ENCODE measurements around the gene IGSF21.

Gene IGSF21

DNA sequence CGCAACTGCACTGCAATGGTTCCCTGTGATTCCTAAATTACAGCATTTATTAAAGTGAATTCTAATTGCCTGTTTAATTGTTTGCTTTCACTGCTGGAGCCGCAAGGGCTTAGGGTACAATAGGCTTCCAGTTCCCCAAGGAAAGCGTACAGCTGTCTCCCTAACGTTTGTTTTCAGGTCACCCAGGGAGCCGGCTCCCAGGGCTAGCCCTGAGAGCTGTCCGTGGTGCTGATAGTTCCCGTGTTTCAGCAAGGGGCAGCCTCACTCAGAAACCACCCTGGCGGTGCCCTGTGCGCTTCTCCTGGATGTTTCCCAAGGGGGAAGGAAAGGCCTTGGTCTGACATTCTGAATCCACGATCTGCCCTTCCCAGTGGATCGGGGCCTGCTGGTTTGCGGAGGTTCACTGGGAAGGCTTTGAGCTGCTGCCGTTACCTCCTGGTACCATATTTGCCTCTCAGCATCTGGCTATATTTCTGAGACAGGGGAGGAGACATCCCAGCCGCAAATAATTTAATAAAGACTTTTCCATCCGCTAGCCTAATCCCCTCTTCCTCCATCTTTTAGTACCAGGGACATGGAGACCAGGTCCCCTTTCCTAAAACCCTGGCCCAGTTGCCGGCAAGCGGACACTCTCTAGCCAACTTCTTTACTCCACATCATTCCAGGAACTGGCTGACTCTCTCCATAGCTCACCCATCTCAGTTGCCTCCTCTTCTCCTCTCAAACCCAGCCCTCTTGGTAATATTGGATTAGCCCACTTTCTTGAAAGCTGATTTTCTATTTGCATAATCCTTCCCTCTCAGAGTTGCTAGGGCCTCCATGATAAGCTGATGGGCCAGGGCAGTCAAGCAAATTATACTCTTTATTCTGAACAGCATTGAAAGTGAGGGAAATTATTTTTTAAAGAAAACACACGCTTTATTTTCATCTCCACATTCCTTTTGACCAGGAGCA is 149.0 kb downstream of the IGSF21 start:
- DNase-seq (ENCODE audit: low read depth in 2 of 2, low spot score in 1 of 2), result no peak

- DNase-seq (ENCODE audit: low read depth in 2 of 2, low spot score in 1 of 2), result no peak
Observed at GRCh38 chr1:18257778-18258177, 150.2 kb downstream of the IGSF21 start.

DNA sequence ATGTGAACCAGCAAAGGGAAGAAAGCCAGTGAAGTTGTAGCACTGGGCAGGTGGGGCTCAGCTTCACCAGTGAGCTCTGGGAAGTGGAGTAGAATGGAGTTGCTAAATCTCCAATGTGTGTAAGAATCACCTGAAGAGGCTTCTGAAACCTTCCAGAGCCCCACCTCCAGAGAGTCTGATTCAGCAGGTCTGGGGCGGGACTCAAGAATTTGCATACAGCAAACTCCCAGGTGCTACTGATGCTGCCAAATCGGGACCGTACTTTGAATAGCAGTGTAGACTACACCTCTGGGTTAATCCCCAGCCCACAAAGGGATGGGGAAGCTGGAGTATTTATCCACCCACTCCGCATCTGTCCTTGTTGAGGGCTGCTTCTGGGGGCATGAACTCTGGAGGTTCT is 154.3 kb downstream of the IGSF21 start:
- no peak for DNase-seq (ENCODE audit: low read depth in 2 of 2, low spot score in 1 of 2)

- DNase-seq (ENCODE audit: low read depth in 2 of 2, low spot score in 1 of 2), result no peak
Observed at GRCh38 chr1:18262726-18263125, 155.1 kb downstream of the IGSF21 start.

GRCh38 chr1:18263547-18264120 is 156.0 kb downstream of the IGSF21 start:
- DNase-seq (ENCODE audit: low read depth in 2 of 2, low spot score in 1 of 2), result no peak

- no peak for DNase-seq (ENCODE audit: low read depth in 2 of 2, low spot score in 1 of 2)
Observed at GRCh38 chr1:18264450-18265039, 156.9 kb downstream of the IGSF21 start.

- no peak for DNase-seq (ENCODE audit: low read depth in 2 of 2, low spot score in 1 of 2)
Observed at GRCh38 chr1:18265641-18266040, 158.0 kb downstream of the IGSF21 start.

DNA sequence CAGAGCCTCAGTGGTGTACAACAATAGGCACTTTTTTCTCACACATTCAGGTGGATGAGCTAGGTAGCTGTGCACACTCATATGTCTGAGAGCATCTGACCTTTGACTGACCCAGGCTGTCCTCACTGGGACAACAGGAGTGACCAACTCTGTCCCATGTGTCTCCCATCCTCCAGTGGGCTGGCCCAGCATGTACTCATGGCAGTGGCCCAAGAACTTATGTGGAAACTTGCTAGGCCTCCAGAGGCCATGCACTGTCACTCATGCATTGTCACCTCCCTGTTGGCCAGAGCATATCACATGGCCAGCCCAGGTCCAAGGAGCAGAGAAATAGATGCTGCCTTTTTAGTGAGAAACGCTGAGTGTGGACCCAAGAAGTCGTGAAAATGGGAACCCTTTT is 158.8 kb downstream of the IGSF21 start:
- DNase-seq (ENCODE audit: low read depth in 2 of 2, low spot score in 1 of 2), result no peak

GRCh38 chr1:18271336-18271735 is 163.7 kb downstream of the IGSF21 start:
- no peak for DNase-seq (ENCODE audit: low read depth in 2 of 2, low spot score in 1 of 2)

- no peak for DNase-seq (ENCODE audit: low read depth in 2 of 2, low spot score in 1 of 2)
Observed at GRCh38 chr1:18278946-18279345, 171.3 kb downstream of the IGSF21 start.

GRCh38 chr1:18279351-18280074 is 171.9 kb downstream of the IGSF21 start:
- no peak for DNase-seq (ENCODE audit: low read depth in 2 of 2, low spot score in 1 of 2)

GRCh38 chr1:18280956-18281355 is 173.4 kb downstream of the IGSF21 start:
- no peak for DNase-seq (ENCODE audit: low read depth in 2 of 2, low spot score in 1 of 2)

DNA sequence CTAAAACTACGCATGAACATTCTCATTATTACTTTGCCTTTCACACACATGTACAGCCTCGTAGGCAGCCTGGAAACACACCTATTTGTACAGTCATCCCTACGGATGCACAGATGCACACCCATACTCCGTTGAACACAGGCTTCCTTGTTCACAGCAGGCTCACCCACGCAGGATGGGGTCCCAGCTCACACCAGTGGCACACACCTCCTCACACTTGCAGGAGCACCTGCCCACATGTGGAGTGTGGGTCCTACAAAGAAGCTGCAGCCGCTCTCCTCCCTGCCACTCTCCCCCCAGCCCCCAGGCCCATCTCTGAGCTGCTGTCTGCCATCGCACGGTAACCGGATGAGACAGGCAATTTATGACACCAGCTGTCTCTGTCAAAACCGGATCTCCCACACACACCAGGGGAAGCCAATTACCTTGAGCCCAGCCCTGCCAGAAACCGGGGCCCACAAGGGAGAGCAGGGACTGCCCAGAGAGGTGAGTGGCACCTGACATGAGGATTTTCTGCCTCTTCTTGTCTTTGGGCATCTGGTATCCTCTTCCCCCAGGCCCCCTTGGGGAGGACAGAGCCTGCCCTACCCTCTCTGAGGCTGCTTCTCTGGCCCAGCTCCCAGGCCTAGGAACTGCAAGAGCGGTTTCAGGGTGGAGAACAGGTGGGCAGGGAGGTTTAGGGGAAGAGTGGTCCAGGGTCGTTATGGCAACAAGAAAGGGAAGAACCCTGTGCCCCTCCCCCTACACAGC is 175.4 kb downstream of the IGSF21 start:
- DNase-seq (ENCODE audit: low read depth in 2 of 2, low spot score in 1 of 2), result no peak

- DNase-seq (ENCODE audit: low read depth in 2 of 2, low spot score in 1 of 2), result no peak
Observed at GRCh38 chr1:18283601-18284385, 176.2 kb downstream of the IGSF21 start.

DNA sequence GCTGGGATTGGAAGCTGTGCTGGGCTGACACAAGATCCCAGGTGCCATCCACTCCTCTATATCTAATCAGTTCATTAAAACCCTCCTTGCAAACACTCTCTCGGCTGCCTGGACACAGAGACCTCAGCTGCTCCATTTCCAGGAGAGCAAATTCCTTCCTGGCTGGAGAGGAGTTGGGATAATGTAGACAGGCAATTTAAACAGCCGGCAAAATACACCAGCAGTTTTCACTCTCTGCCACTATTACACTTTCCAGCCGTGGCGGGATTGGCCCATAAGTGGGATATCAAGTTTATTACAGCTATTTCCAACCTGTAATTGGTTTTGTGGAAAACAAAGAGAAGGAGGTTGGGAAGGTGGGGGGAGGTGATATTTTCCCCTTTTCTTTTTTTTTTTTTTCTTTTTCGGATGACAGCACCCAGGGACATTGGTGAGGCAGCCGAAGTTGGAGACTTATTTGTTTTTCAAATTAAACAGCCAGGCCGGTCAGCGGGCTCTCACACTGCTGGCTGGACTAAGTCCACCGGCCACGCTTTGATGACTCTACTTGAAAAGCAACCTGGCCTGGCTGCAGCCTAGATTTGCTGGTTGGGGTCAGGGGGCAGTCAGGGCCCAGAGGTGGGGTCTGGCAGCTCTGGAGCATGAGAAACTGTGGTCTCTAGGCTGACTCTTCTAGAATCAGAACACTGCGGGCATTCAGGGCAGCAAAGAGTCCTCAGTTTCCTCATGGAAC is 177.4 kb downstream of the IGSF21 start:
- no peak for DNase-seq (ENCODE audit: low read depth in 2 of 2, low spot score in 1 of 2)

- no peak for DNase-seq (ENCODE audit: low read depth in 2 of 2, low spot score in 1 of 2)
Observed at GRCh38 chr1:18285538-18285924, 177.9 kb downstream of the IGSF21 start.

DNA sequence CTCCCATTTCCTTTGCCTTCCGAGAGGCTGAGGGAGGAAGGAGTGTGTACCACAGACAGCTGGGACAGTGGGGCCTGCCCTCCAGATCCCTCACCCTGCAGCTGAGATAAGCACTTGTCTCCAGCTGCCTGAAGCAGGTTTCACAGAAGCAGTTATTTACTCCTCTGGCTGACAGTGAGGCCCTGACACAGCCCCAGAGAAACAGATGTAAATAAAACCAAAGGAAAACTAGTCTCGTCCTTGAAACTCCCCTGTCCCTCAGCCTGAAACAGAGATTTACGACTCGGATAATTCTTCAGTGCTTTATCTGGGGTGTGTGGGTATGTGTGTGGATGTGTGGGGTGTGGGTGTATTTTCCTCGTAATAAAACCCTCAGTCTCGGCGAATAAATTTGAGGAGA is 181.1 kb downstream of the IGSF21 start:
- no peak for DNase-seq (ENCODE audit: low read depth in 2 of 2, low spot score in 1 of 2)

DNA sequence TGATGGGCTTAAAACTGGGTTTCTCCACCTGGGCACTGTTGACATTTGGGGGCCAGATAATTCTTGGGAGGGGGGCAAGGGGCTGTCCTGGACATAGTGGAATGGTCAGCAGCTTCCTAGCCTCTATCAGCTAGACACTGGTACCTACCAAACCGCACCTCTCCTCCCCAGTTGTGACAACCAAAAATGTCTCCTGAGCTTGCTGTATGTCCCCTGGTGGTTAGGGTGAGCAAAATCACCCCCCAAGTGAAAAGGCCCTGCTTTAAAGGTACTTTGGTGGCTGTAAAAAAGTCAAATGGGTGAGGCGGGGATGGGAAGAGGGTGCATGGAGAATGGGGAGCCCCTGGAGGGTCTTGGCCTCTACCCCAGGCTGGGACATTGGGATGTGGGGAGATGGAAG is 182.0 kb downstream of the IGSF21 start:
- no peak for DNase-seq (ENCODE audit: low read depth in 2 of 2, low spot score in 1 of 2)

DNA sequence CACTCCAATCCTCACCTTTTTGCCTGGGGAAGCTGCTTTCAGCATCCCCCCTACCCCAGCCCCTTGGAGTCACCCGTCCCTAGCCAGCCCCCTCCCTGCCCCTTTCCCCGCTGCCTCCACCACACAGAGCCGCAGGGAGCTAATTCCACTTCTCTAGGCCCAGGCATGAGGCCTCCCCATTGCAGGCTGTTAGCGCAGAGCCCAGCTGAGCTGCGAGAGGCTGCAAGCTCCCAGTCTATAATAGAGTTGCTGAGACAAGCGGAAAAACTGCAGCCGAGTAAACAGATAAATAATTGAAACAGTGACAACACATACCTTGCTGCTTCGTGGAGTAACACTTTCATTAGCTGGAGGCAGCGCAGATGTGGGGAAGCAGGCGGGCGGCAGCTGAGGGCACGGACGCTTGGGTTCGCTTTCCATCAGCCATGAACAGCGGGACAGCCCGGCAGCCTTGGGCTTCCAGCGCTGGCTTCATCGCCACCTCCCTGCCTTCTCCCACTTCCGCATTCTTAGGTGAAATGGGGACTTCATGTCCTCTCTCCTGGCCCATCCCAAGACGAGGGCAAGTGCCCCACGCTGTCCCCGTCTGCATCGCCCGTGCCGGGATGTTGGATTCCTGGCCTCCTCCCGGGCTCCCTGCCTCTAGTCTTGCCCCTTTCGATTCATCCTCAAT is 183.3 kb downstream of the IGSF21 start:
- no peak for DNase-seq (ENCODE audit: low read depth in 2 of 2, low spot score in 1 of 2)

Measured in stimulated activated CD8-positive, alpha-beta memory T cell treated with anti-CD3 and anti-CD28 coated beads, Interleukin-4, amount 100 ng/mL, for 4 hours (primary cell).